HG03175 (cell line): ENCODE results near the gene GSDME.
A peak's percentile ranks its signal among the peaks of the same experiment; 100 is the strongest.
"Not testable (repeated sequence)": the region's sequence is repeated elsewhere in the genome, so short reads cannot be mapped to it uniquely, and the experiment has no call there.

Experiments
- ATAC-seq: cut with Tn5 transposase; IDR thresholded peaks from one replicate; pipeline ENCODE4 v1.9.1; 2021; ENCODE audit warnings: mild to moderate bottlenecking, moderate library complexity; ENCODE audit not compliant: unreplicated experiment

The GSDME gene

GRCh38 chr7:24742506-24743162 is 14.6 kb downstream of the GSDME start:
- ATAC-seq, result no peak

- ATAC-seq, result no peak
These were observed 15.4 kb downstream of the GSDME start for GRCh38 chr7:24741679-24742505.

- no peak for ATAC-seq
These were observed 16.4 kb downstream of the GSDME start for GRCh38 chr7:24740871-24741270.

- ATAC-seq, result no peak
These were observed 18.0 kb downstream of the GSDME start for GRCh38 chr7:24739306-24739705.

- ATAC-seq, result no peak
These were observed 18.7 kb downstream of the GSDME start for GRCh38 chr7:24738577-24738976.

GRCh38 chr7:24737281-24737680 is 20.0 kb downstream of the GSDME start:
- ATAC-seq, result no peak

- not testable (repeated sequence) for ATAC-seq
These were observed 21.7 kb downstream of the GSDME start for GRCh38 chr7:24735594-24735993.

- no peak for ATAC-seq
These were observed 23.0 kb downstream of the GSDME start for GRCh38 chr7:24734306-24734705.

GRCh38 chr7:24733414-24734060 is 23.7 kb downstream of the GSDME start:
- no peak for ATAC-seq

GRCh38 chr7:24732646-24733413 is 24.4 kb downstream of the GSDME start:
- ATAC-seq, result peak; percentile 75

GRCh38 chr7:24731313-24731712 is 26.0 kb downstream of the GSDME start:
- no peak for ATAC-seq

GRCh38 chr7:24730018-24730369 is 27.3 kb downstream of the GSDME start:
- no peak for ATAC-seq

- ATAC-seq, result no peak
These were observed 27.8 kb downstream of the GSDME start for GRCh38 chr7:24729365-24730017.

GRCh38 chr7:24728503-24729364 is 28.5 kb downstream of the GSDME start:
- no peak for ATAC-seq

GRCh38 chr7:24728121-24728500 is 29.2 kb downstream of the GSDME start:
- ATAC-seq, result no peak

GRCh38 chr7:24727154-24728120 is 29.8 kb downstream of the GSDME start:
- peak; percentile 81 for ATAC-seq

- no peak for ATAC-seq
These were observed 31.6 kb downstream of the GSDME start for GRCh38 chr7:24725554-24726241.
